Measurements from ENCODE around the gene FAM20C. TPM values are rescaled to one million over a fixed set of nuclear protein-coding genes. Genes with fewer than 3 reads are reported as not detected.

The FAM20C gene
- total RNA-seq, 4 donors from 2014 or later = 9.6 to 35.3 (median 18.6) TPM

DNA sequence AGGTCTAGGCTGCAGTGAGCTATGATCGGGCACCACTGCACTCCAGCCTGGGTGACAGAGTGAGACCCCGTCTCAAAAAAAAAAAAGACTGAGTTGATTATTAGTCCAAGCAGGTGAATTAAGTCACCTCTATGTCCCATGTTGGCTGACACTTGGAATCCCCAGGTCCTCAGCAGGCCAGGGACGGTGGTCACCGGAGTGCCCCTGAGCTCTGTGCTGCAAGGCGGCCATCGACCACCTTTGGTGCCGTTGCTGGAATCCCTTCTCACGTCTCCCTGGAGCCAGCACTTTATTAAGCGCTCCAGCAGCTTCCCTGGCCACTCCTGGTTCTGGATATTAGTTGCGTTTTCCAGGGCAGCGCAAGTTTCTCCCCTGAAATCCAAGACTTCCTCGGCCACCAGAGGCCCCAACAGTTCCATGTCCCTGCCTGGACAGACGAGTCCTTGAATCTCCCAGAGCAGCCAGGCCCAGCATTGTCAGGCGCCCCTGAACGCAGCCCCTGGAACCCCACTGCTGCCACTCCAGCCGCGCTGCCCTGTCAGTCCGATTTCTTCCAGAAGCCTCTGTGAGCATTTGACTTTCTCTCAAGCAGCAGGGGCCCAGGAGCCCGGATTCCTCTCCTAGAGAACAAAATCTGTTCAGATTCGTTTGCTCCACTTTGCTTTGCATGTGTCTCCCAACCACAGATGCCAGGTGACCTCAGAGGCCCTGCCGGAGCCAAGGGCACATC is 59.2 kb downstream of the FAM20C start:
- Histone ChIP-seq H3K27ac (no peak overlapping the region), H3K4me3 (no peak overlapping the region), H3K4me1 (peaks cover 0 to 4% of the 10 kb centered on the region in 2 donors), H3K9me3 (no peaks in the 10 kb centered on the region), H3K27me3 (no peaks in the 10 kb centered on the region), H3K36me3 (peaks cover 0 to 67% of the 10 kb centered on the region in 2 donors)
- ATAC-seq (no peak), DNase-seq (no peak)
- TF ChIP-seq CTCF (IDR thresholded peaks at IDR 0.05 in 4 of 5, conservative IDR thresholded peaks at IDR 0.05 in 1 of 5) (no peak), POLR2A (IDR thresholded peaks at IDR 0.05) (no peak)
- intact Hi-C loops (cut with DNase I; ENCODE audit: low total_unique reads) = no loop called here
- in situ Hi-C loops (cut with MboI; ENCODE audit: low sequenced_read_pairs in 4 of 4) = no loop called here

GRCh38 chr7:252216-252965 is 60.0 kb downstream of the FAM20C start:
- TF ChIP-seq POLR2A (IDR thresholded peaks at IDR 0.05) (no peak), CTCF (IDR thresholded peaks at IDR 0.05 in 4 of 5, conservative IDR thresholded peaks at IDR 0.05 in 1 of 5) (no peak)
- Histone ChIP-seq H3K9me3 (no peaks in the 10 kb centered on the region), H3K27ac (peak overlapping the region in 1 of 4 donors; percentile 64), H3K27me3 (no peaks in the 10 kb centered on the region), H3K36me3 (peaks cover 0 to 67% of the 10 kb centered on the region in 2 donors), H3K4me3 (no peak overlapping the region), H3K4me1 (peaks cover 0 to 4% of the 10 kb centered on the region in 2 donors)
- in situ Hi-C loops (cut with MboI; ENCODE audit: low sequenced_read_pairs in 4 of 4) = no loop called here
- intact Hi-C loops (cut with DNase I; ENCODE audit: low total_unique reads) = no loop called here
- no peak for ATAC-seq
- no peak for DNase-seq

DNA sequence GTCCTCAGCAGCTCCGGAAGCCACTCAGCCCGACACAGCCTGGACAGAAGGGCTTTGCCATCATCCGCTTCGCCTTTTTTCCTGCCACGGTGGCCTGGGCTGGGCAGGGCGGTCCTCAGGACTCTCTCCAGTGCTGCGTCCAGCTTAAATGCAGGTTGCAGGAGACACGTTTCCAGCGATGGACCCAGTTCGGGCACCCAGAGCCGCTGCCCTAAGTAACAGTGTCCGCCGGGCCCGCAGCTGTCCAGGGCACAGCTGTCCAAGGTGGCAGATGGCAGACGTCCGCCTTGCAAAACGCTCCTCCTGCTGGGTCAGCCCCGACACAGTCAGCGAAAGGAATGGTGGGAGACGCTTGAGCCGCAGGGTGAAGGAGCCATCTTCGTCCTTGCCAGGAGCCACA is 60.6 kb downstream of the FAM20C start:
- DNase-seq (peak; percentile 50 to 81), ATAC-seq (peak; percentile 90 to 97)
- Histone ChIP-seq H3K4me3 (peak overlapping the region in 1 of 4 donors; percentile 35), H3K27me3 (no peaks in the 10 kb centered on the region), H3K4me1 (peaks cover 0 to 4% of the 10 kb centered on the region in 2 donors), H3K9me3 (no peaks in the 10 kb centered on the region), H3K36me3 (peaks cover 0 to 64% of the 10 kb centered on the region in 2 donors), H3K27ac (peak overlapping the region in 3 of 4 donors; percentile 26 to 64 (median 41))
- in situ Hi-C loops (cut with MboI; ENCODE audit: low sequenced_read_pairs in 4 of 4) = no loop called here
- intact Hi-C loops (cut with DNase I; ENCODE audit: low total_unique reads) = no loop called here
- peak in 2 of 5 experiments; percentile 19 to 32 for TF ChIP-seq CTCF (IDR thresholded peaks at IDR 0.05 in 4 of 5, conservative IDR thresholded peaks at IDR 0.05 in 1 of 5)
- TF ChIP-seq POLR2A (IDR thresholded peaks at IDR 0.05) = no peak

GRCh38 chr7:253581-254336 is 61.4 kb downstream of the FAM20C start:
- H3K4me3 ChIP-seq = peak overlapping the region in 1 of 4 donors; percentile 35
- TF ChIP-seq CTCF (IDR thresholded peaks at IDR 0.05 in 4 of 5, conservative IDR thresholded peaks at IDR 0.05 in 1 of 5) (no peak), POLR2A (IDR thresholded peaks at IDR 0.05) (no peak)
- ATAC-seq = no peak
- DNase-seq = no peak
- no peaks in the 10 kb centered on the region for H3K27me3 ChIP-seq
- peaks cover 0 to 4% of the 10 kb centered on the region in 2 donors for H3K4me1 ChIP-seq
- no peaks in the 10 kb centered on the region for H3K9me3 ChIP-seq
- in situ Hi-C loops (cut with MboI; ENCODE audit: low sequenced_read_pairs in 4 of 4) = no loop called here
- intact Hi-C loops (cut with DNase I; ENCODE audit: low total_unique reads) = no loop called here
- H3K27ac ChIP-seq = peak overlapping the region in 3 of 4 donors; percentile 26 to 64 (median 41)
- H3K36me3 ChIP-seq = peaks cover 0 to 61% of the 10 kb centered on the region in 2 donors

Data from gastrocnemius medialis (tissue), 4 donors.